Adrenal gland (tissue), 5 donors: ENCODE data around the gene ITPA.
A peak's percentile ranks its signal among the peaks of the same experiment; 100 is the strongest.

Experiments
- CTCF ChIP-seq, 6 experiments: fragments of 450-650 bp in 4 of 6; fragments of 200-600 bp in 2 of 6; sonication (generic) in 1 of 6; IDR thresholded peaks; 1 replicate in 5 of 6; 2 replicates in 1 of 6; pipeline versions ENCODE4 v1.5.1 to v1.8.0; 2016 to 2021; ENCODE audit warnings: antibody characterized with exemption in 6 of 6, mild to moderate bottlenecking in 2 of 6, moderate library complexity in 1 of 6
- POLR2A ChIP-seq, 2 donors: fragments of 450-650 bp; IDR thresholded peaks; one replicate each; pipeline ENCODE4 v1.6.1; 2017; ENCODE audit warnings: antibody characterized with exemption in 2 of 2, mild to moderate bottlenecking in 2 of 2, moderate library complexity in 1 of 2
- donor health status: DM: no; HTN: no; CAD: no.

GRCh38 chr20:3174442-3175261, 34.6 kb upstream of the ITPA start:
- TF ChIP-seq CTCF (IDR thresholded peaks at IDR 0.05) (peak in 1 of 6 experiments; percentile 8), POLR2A (IDR thresholded peaks at IDR 0.05) (no peak)
